SU-DHL-6 (cell line): ENCODE data around the gene GART.

Experiments
- H2AFZ ChIP-seq: fragments of 200-600 bp; sonication (generic); 2 replicates; pipeline ENCODE4 v1.6.1; 2014; ENCODE audit warnings: low read depth, mild to moderate bottlenecking, moderate library complexity, mixed read lengths, antibody characterized with exemption, low read length; ENCODE audit not compliant: severe bottlenecking
- H3F3A ChIP-seq: fragments of 200-600 bp; shearing (Covaris generic); 2 replicates; pipeline ENCODE4 v1.6.0; 2016; ENCODE audit warnings: antibody characterized with exemption, mild to moderate bottlenecking; ENCODE audit not compliant: insufficient read depth
- H3K27ac ChIP-seq: fragments of 200-600 bp; sonication (generic); 2 replicates; pipeline ENCODE4 v1.5.1; 2016; ENCODE audit warnings: low read depth, mild to moderate bottlenecking, low read length, moderate library complexity, mixed read lengths
- H3K27me3 ChIP-seq: fragments of 200-600 bp; sonication (generic), shearing (Covaris generic); 2 replicates; pipeline ENCODE4 v1.6.0; 2014; ENCODE audit warnings: mild to moderate bottlenecking, low read length
- H3K36me3 ChIP-seq: fragments of 200-600 bp; sonication (generic); 2 replicates; pipeline ENCODE4 v1.6.1; 2014; ENCODE audit warnings: mild to moderate bottlenecking, low read length, mixed read lengths
- H3K4me2 ChIP-seq: fragments of 300-600, 200-600 bp; shearing (Covaris generic), sonication (generic); 2 replicates; pipeline ENCODE4 v1.6.0; 2014; ENCODE audit warnings: low read length, low read depth, mild to moderate bottlenecking; ENCODE audit not compliant: poor library complexity, severe bottlenecking
- H3K4me3 ChIP-seq: fragments of 200-600 bp; sonication (generic); 2 replicates; pipeline ENCODE4 v1.5.1; 2014; ENCODE audit warnings: antibody characterized with exemption, low read length, mild to moderate bottlenecking, mixed read lengths; ENCODE audit not compliant: insufficient read depth, poor library complexity, severe bottlenecking
- H3K79me2 ChIP-seq: fragments of 200-600 bp; sonication (generic); 2 replicates; pipeline ENCODE4 v1.6.1; 2014; ENCODE audit warnings: mild to moderate bottlenecking, low read length, moderate library complexity; ENCODE audit not compliant: insufficient read depth
- H3K9ac ChIP-seq: fragments of 200-600 bp; sonication (generic); 2 replicates; pipeline ENCODE4 v1.7.0; 2014; ENCODE audit warnings: mild to moderate bottlenecking, low read length
- H3K9me2 ChIP-seq: fragments of 200-600 bp; sonication (generic); replicated peaks from 2 replicates; pipeline ENCODE4 v1.6.1; 2014; ENCODE audit warnings: low read length; ENCODE audit not compliant: insufficient read depth
- H3K9me3 ChIP-seq: fragments of 200-600 bp; sonication (generic); 2 replicates; pipeline ENCODE4 v1.6.1; 2014; ENCODE audit warnings: low read length, mixed read lengths; ENCODE audit not compliant: insufficient read depth
- H4K20me1 ChIP-seq: fragments of 200-600 bp; sonication (generic); 2 replicates; pipeline ENCODE4 v1.6.1; 2014; ENCODE audit warnings: low read depth, mild to moderate bottlenecking, antibody characterized with exemption, low read length, moderate library complexity, mixed read lengths
- CTCF ChIP-seq: fragments of 200-600 bp; sonication (generic); IDR thresholded peaks from one replicate; pipeline ENCODE4 v1.5.1; 2017; ENCODE audit warnings: antibody characterized with exemption, mild to moderate bottlenecking, low read length, moderate library complexity; ENCODE audit not compliant: insufficient read depth, poor library complexity, severe bottlenecking
- EZH2phosphoT487 ChIP-seq: fragments of 200-600 bp; sonication (generic), shearing (Covaris generic); conservative IDR thresholded peaks from 2 replicates; pipeline ENCODE4 v1.6.1; 2018; ENCODE audit warnings: mild to moderate bottlenecking, antibody characterized with exemption, low read length, moderate library complexity, mixed read lengths

Gene GART

GRCh38 chr21:33560965-33561364 is 19.0 kb upstream of the GART start:
- Histone ChIP-seq H3K4me2 (no peak overlapping the region), H3K36me3 (peaks cover 90% of the 10 kb centered on the region), H4K20me1 (peaks cover 59% of the 10 kb centered on the region), H3K27me3 (no peaks in the 10 kb centered on the region), H3K9me2 (no peaks in the 10 kb centered on the region), H3K9ac (no peak overlapping the region), H3K27ac (no peak overlapping the region), H3F3A (peaks cover 51% of the 10 kb centered on the region; the same call in 1 of the 2 replicates), H2AFZ (no peak overlapping the region), H3K4me3 (no peak overlapping the region), H3K79me2 (peaks cover 74% of the 10 kb centered on the region), H3K9me3 (no peaks in the 10 kb centered on the region)
- TF ChIP-seq CTCF, result no peak

- Histone ChIP-seq H3K9ac (no peak overlapping the region), H2AFZ (no peak overlapping the region), H3F3A (peaks cover 41% of the 10 kb centered on the region; the same call in 1 of the 2 replicates), H3K9me3 (no peaks in the 10 kb centered on the region), H3K4me2 (no peak overlapping the region), H3K9me2 (no peaks in the 10 kb centered on the region), H3K79me2 (peaks cover 81% of the 10 kb centered on the region), H4K20me1 (peaks cover 67% of the 10 kb centered on the region), H3K36me3 (peaks cover 89% of the 10 kb centered on the region), H3K27ac (no peak overlapping the region), H3K4me3 (no peak overlapping the region), H3K27me3 (no peaks in the 10 kb centered on the region)
- TF ChIP-seq CTCF (no peak), EZH2phosphoT487 (no peak)
These were observed 17.9 kb upstream of the GART start for GRCh38 chr21:33559813-33560212.

- TF ChIP-seq EZH2phosphoT487 (no peak), CTCF (no peak)
- Histone ChIP-seq H3K27ac (no peak overlapping the region), H3K27me3 (no peaks in the 10 kb centered on the region), H4K20me1 (peaks cover 72% of the 10 kb centered on the region), H3F3A (peaks cover 41% of the 10 kb centered on the region; the same call in 1 of the 2 replicates), H3K9ac (no peak overlapping the region), H3K79me2 (peaks cover 86% of the 10 kb centered on the region), H3K4me3 (no peak overlapping the region), H3K9me2 (no peaks in the 10 kb centered on the region), H3K9me3 (no peaks in the 10 kb centered on the region), H3K36me3 (peaks cover 92% of the 10 kb centered on the region), H2AFZ (no peak overlapping the region), H3K4me2 (no peak overlapping the region)
These were observed 17.0 kb upstream of the GART start for GRCh38 chr21:33558777-33559421.
